ENCODE results near the gene BCL2.

Gene BCL2

GRCh38 chr18:63164396-63164795 is 155.2 kb downstream of the BCL2 start:
- DNase-seq (ENCODE audit: low read depth, low spot score): no peak
- no peak overlapping the region for H3K9ac ChIP-seq (ENCODE audit: insufficient read length)
- H3K36me3 ChIP-seq (ENCODE audit: insufficient read depth, low read length): no peaks in the 10 kb centered on the region
- H3K4me3 ChIP-seq: no peak overlapping the region
- H3K27ac ChIP-seq: no peak overlapping the region
- H3K9me3 ChIP-seq (ENCODE audit: low read depth, low read length): no peaks in the 10 kb centered on the region
- TF ChIP-seq EZH2 (IDR thresholded peaks at IDR 0.05) (no peak), POLR2AphosphoS5 (IDR thresholded peaks at IDR 0.05; ENCODE audit: borderline replicate concordance, low read depth, low read length) (no peak), FOXP2 (optimal IDR thresholded peaks at IDR 0.05; ENCODE audit: control extremely low read depth, extremely low read length, insufficient read depth) (no peak)

GRCh38 chr18:63162271-63163014 is 157.1 kb downstream of the BCL2 start:
- DNase-seq (ENCODE audit: low read depth, low spot score): no peak
- no peak overlapping the region for H3K9ac ChIP-seq (ENCODE audit: insufficient read length)
- no peaks in the 10 kb centered on the region for H3K9me3 ChIP-seq (ENCODE audit: low read depth, low read length)
- no peak overlapping the region for H3K27ac ChIP-seq
- no peak for TF ChIP-seq EZH2 (IDR thresholded peaks at IDR 0.05)
- no peak for TF ChIP-seq POLR2AphosphoS5 (IDR thresholded peaks at IDR 0.05; ENCODE audit: borderline replicate concordance, low read depth, low read length)
- no peak for TF ChIP-seq FOXP2 (optimal IDR thresholded peaks at IDR 0.05; ENCODE audit: control extremely low read depth, extremely low read length, insufficient read depth)
- H3K36me3 ChIP-seq (ENCODE audit: insufficient read depth, low read length): no peaks in the 10 kb centered on the region
- no peak overlapping the region for H3K4me3 ChIP-seq

GRCh38 chr18:63161761-63162195 is 157.8 kb downstream of the BCL2 start:
- H3K27ac ChIP-seq: no peak overlapping the region
- DNase-seq (ENCODE audit: low read depth, low spot score): no peak
- H3K4me3 ChIP-seq: no peak overlapping the region

GRCh38 chr18:63161032-63161760 is 158.4 kb downstream of the BCL2 start:
- no peaks in the 10 kb centered on the region for H3K36me3 ChIP-seq (ENCODE audit: insufficient read depth, low read length)
- no peak overlapping the region for H3K27ac ChIP-seq
- no peak for DNase-seq (ENCODE audit: low read depth, low spot score)
- no peak for TF ChIP-seq EZH2 (IDR thresholded peaks at IDR 0.05)
- TF ChIP-seq FOXP2 (optimal IDR thresholded peaks at IDR 0.05; ENCODE audit: control extremely low read depth, extremely low read length, insufficient read depth): no peak
- TF ChIP-seq POLR2AphosphoS5 (IDR thresholded peaks at IDR 0.05; ENCODE audit: borderline replicate concordance, low read depth, low read length): no peak
- H3K9me3 ChIP-seq (ENCODE audit: low read depth, low read length): no peaks in the 10 kb centered on the region
- H3K9ac ChIP-seq (ENCODE audit: insufficient read length): no peak overlapping the region
- no peak overlapping the region for H3K4me3 ChIP-seq

More at GRCh38 chr18:63161761-63162195, 157.8 kb downstream of the BCL2 start:
- no peaks in the 10 kb centered on the region for H3K36me3 ChIP-seq (ENCODE audit: insufficient read depth, low read length)
- TF ChIP-seq POLR2AphosphoS5 (IDR thresholded peaks at IDR 0.05; ENCODE audit: borderline replicate concordance, low read depth, low read length): no peak
- no peak for TF ChIP-seq EZH2 (IDR thresholded peaks at IDR 0.05)
- TF ChIP-seq FOXP2 (optimal IDR thresholded peaks at IDR 0.05; ENCODE audit: control extremely low read depth, extremely low read length, insufficient read depth): no peak
- no peaks in the 10 kb centered on the region for H3K9me3 ChIP-seq (ENCODE audit: low read depth, low read length)
- H3K9ac ChIP-seq (ENCODE audit: insufficient read length): no peak overlapping the region

- Histone ChIP-seq H3K9me3 (ENCODE audit: low read depth, low read length) (no peaks in the 10 kb centered on the region), H3K9ac (ENCODE audit: insufficient read length) (no peak overlapping the region), H3K36me3 (ENCODE audit: insufficient read depth, low read length) (no peaks in the 10 kb centered on the region), H3K4me3 (no peak overlapping the region), H3K27ac (no peak overlapping the region)
- TF ChIP-seq EZH2 (IDR thresholded peaks at IDR 0.05) (no peak), FOXP2 (optimal IDR thresholded peaks at IDR 0.05; ENCODE audit: control extremely low read depth, extremely low read length, insufficient read depth) (no peak), POLR2AphosphoS5 (IDR thresholded peaks at IDR 0.05; ENCODE audit: borderline replicate concordance, low read depth, low read length) (no peak)
- DNase-seq (ENCODE audit: low read depth, low spot score): no peak
Measured at GRCh38 chr18:63160172-63160995, 159.2 kb downstream of the BCL2 start.

GRCh38 chr18:63159590-63159989 is 160.0 kb downstream of the BCL2 start:
- H3K9me3 ChIP-seq (ENCODE audit: low read depth, low read length): no peaks in the 10 kb centered on the region
- no peaks in the 10 kb centered on the region for H3K36me3 ChIP-seq (ENCODE audit: insufficient read depth, low read length)
- H3K4me3 ChIP-seq: no peak overlapping the region
- H3K9ac ChIP-seq (ENCODE audit: insufficient read length): no peak overlapping the region
- no peak for DNase-seq (ENCODE audit: low read depth, low spot score)
- H3K27ac ChIP-seq: no peak overlapping the region
- TF ChIP-seq FOXP2 (optimal IDR thresholded peaks at IDR 0.05; ENCODE audit: control extremely low read depth, extremely low read length, insufficient read depth) (no peak), POLR2AphosphoS5 (IDR thresholded peaks at IDR 0.05; ENCODE audit: borderline replicate concordance, low read depth, low read length) (no peak), EZH2 (IDR thresholded peaks at IDR 0.05) (no peak)

GRCh38 chr18:63158676-63159291 is 160.8 kb downstream of the BCL2 start:
- Histone ChIP-seq H3K9ac (ENCODE audit: insufficient read length) (no peak overlapping the region), H3K36me3 (ENCODE audit: insufficient read depth, low read length) (no peaks in the 10 kb centered on the region), H3K27ac (no peak overlapping the region), H3K4me3 (no peak overlapping the region), H3K9me3 (ENCODE audit: low read depth, low read length) (no peaks in the 10 kb centered on the region)
- TF ChIP-seq POLR2AphosphoS5 (IDR thresholded peaks at IDR 0.05; ENCODE audit: borderline replicate concordance, low read depth, low read length) (no peak), EZH2 (IDR thresholded peaks at IDR 0.05) (no peak), FOXP2 (optimal IDR thresholded peaks at IDR 0.05; ENCODE audit: control extremely low read depth, extremely low read length, insufficient read depth) (no peak)
- DNase-seq (ENCODE audit: low read depth, low spot score): no peak

All from SK-N-MC (cell line).